ENCODE data around the gene ACACB.

The ACACB gene

GRCh38 chr12:109219938-109220337 lies 103.6 kb downstream of the ACACB start:
- no peak for DNase-seq (ENCODE audit: low read depth)

- DNase-seq (ENCODE audit: low read depth): no peak
Measured at GRCh38 chr12:109221277-109221931, 105.0 kb downstream of the ACACB start.

DNA sequence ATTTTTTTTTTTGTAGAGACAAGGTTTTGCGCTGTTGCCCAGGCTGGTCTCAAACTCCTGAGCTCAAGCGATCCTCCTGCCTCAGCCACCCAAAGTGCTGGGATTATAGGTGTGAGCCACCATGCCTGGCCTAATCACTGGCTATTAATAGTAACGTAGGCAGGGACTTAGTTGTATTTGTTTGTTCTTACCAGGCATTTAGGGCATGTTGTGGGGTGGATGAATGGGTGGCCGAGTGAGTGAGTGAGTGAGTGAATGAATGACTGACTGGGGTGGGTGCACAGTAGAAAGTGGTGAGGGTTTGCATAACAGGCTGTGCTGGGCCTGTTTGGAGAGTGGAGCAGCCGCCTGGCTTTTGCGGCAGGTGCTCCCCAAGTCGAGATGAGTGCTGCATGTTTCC lies 105.7 kb downstream of the ACACB start:
- DNase-seq (ENCODE audit: low read depth): no peak

DNA sequence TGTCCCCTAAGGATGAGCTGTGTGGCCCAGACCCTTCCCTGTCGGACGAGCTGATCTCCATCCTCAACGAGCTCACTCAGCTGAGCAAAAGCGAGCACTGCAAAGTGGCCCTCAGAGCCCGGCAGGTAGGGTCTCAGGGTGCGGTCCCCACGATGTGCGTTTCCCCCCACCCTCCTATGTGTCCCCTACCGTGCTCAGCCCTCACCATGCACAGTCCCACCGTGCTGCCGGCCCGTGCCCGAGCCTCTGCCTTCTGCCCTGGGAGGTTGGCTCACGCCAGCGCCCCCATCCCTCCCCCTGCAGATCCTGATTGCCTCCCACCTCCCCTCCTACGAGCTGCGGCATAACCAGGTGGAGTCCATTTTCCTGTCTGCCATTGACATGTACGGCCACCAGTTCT lies 106.1 kb downstream of the ACACB start:
- DNase-seq (ENCODE audit: low read depth): no peak

- no peak for DNase-seq (ENCODE audit: low read depth)
Measured at GRCh38 chr12:109223211-109223610, 106.8 kb downstream of the ACACB start.

GRCh38 chr12:109223868-109224267 lies 107.5 kb downstream of the ACACB start:
- no peak for DNase-seq (ENCODE audit: low read depth)

- DNase-seq (ENCODE audit: low read depth): no peak
Measured at GRCh38 chr12:109228664-109229063, 112.3 kb downstream of the ACACB start.

DNA sequence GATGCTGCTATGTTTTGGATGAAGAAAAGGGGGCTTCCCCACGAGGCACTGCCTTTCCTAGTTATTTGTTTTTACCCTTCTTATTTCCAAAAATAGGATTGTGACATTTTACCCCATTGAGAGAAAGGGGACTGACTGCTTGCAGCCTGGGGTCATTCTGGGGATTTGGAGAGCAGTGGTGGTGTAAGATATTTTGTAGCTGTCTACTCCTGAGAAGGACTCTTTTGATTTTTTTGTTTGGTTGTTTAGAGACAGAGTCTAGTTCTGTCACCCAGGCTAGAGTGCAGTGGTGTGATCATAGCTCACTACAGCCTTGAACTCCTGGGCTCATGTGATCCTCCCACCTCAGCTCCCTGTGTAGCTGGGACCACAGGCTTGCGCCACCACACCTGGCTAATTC lies 113.8 kb downstream of the ACACB start:
- no peak for DNase-seq (ENCODE audit: low read depth)

DNA sequence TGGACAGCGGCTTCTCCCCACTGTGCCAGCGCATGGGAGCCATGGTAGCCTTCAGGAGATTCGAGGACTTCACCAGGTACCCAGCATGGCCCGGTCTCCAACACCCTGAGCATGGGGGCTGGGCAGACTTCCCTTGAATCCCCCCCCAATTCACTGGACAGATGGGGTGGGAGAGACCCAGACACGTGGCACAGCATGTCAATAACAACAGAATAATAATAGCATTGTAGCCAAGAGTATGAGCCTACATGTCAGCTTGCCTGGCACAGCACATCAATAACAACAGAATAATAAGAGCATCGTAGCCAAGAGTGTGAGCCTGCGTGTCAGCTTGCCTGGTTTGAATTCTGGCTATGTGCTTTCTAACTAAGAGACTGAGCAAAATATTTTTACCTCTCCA lies 116.3 kb downstream of the ACACB start:
- DNase-seq (ENCODE audit: low read depth): no peak

- no peak for DNase-seq (ENCODE audit: low read depth)
Measured at GRCh38 chr12:109234012-109234411, 117.6 kb downstream of the ACACB start.

- no peak for DNase-seq (ENCODE audit: low read depth)
Measured at GRCh38 chr12:109236257-109236656, 119.9 kb downstream of the ACACB start.

DNA sequence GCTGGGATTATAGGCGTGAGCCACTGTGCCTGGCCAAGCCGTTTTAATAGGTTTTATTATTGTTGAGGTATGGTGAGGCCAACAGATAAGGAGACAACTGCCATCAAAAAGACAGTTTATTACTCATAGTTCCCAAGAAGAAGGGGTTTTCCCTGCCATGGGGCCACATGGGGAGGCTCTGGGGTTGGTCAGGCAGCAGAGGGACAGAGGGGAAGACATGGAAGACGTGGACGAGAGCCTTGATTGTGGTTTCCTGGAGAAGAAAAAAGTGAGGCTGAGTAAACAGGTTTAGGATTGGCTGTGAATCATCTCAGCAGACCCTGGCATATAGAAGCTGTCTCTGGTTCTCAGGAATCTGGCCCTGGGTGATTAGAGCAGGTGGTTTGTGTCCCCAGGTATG lies 122.8 kb downstream of the ACACB start:
- DNase-seq (ENCODE audit: low read depth): no peak

- no peak for DNase-seq (ENCODE audit: low read depth)
Measured at GRCh38 chr12:109239691-109240090, 123.3 kb downstream of the ACACB start.

DNA sequence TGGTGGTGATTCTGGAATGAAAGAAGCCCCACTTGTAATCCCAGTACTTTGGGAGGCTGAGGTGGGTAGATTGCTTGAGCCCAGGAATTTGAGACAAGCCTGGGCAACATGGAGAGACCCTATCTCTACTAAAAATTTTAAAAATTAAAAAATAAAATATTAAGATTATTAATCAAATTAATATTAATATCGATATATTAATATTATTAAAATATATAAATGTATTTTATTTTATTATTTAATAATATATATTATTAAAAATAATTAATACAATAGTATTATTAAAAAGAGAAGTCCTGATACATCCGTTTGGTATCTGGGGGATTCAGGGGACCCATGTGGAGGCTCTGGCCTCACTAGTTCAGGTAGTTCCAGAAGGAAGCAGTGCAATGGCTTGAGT lies 124.0 kb downstream of the ACACB start:
- no peak for DNase-seq (ENCODE audit: low read depth)

- DNase-seq (ENCODE audit: low read depth): no peak
Measured at GRCh38 chr12:109241936-109242335, 125.5 kb downstream of the ACACB start.

DNA sequence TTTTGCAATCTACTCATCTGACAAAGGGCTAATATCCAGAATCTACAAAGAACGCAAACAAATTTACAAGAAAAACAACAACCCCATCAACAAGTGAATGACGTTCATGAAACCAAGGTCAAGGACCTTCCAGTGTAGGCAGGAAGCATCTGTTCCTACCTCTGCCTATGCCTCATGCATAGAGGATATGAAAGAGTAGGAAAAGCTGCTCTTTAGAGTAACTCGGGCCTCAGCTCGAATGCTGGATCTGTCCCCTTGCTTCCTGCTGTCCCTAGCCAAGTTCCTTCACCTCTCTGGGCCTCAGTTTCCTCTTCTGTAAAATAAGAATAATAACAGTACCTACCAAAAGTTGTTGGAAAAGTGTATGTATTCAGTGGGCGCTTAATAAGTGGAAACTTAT lies 127.7 kb downstream of the ACACB start:
- DNase-seq (ENCODE audit: low read depth): no peak

- DNase-seq (ENCODE audit: low read depth): no peak
Measured at GRCh38 chr12:109246221-109246620, 129.8 kb downstream of the ACACB start.

DNA sequence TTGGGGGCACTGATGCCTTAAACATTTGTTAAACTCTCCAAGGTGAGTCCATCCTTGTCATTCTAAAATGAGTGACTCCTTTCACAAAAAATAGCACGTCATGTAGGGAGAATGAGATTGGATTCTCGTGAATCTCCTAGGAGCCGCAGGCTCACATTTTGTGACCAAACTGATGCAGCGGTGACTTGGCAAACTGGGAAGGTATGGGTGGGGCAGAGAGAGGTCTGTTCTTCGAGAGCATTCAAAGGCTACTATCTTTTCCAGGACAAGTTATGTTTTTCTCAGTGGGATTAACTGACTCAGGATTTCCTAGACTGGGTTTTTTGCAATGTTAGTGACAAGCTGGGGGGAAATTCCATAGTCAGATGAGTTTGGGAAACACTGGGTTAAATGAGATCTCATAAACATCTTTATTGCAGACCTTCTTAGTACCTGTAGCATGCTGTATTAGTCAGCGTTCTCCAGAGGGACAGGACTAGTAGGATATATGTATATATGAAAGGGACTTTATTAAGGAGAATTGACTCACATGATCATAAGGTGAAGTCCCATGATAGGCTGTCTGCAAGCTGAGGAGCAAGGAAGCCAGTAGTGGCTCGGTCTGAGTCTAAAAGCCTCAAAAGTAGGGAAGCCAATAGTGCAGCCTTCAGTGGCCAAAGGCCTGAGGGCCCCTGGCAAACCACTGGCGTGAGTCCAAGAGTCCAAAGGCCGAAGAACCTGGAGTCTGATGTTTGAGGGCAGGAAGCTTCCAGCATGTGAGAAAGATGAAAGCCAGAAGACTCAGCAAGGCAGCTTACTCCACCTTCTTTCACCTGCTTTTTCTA lies 131.7 kb downstream of the ACACB start:
- no peak for DNase-seq (ENCODE audit: low read depth)

DNA sequence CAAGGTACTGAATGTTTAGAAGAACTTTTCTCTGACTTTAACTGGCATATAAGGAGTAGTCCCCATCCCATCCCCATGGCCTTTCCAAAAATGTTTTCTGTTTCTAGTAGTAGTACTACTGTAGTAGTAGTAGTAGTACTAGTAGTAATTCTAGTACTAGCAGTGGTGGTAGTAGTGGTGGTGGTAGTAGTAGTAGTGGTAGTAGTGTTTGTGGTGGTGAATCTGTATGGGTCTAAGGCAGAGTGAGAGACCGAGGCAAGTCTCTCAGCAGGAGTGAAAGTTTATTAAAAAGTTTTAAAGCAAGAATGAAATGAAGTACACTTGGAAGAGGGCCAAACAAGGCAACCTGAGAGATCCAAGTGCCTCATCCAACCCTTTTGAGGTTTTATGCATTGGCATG lies 134.1 kb downstream of the ACACB start:
- no peak for DNase-seq (ENCODE audit: low read depth)

GRCh38 chr12:109252799-109253198 lies 136.4 kb downstream of the ACACB start:
- no peak for DNase-seq (ENCODE audit: low read depth)

DNA sequence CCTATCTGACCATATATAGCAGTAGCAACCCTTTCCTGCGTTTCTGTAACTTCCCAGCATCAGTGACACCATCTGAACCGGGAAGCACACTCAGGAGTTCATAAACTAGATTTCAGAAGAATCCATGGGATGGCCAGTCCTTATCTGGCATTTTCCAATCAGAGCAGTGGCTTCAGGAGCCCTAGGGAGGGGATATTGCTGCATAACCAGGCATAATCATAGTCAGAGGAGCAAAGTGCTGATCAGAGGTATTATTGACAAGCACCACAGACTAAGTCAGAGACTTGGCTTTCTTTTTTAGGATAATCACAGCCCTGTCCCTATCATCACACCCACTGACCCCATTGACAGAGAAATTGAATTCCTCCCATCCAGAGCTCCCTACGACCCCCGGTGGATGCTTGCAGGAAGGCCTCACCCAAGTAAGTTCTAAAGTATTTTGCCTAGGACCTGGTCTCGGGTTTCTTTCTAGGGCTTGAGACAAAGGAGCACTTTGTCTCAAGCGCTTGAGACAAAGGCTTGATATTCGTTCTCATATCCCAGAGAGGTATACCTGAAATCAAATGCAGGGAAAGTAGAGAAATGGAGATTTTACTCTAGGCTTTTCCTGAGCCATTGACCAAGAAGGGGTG lies 137.6 kb downstream of the ACACB start:
- no peak for DNase-seq (ENCODE audit: low read depth)

DNA sequence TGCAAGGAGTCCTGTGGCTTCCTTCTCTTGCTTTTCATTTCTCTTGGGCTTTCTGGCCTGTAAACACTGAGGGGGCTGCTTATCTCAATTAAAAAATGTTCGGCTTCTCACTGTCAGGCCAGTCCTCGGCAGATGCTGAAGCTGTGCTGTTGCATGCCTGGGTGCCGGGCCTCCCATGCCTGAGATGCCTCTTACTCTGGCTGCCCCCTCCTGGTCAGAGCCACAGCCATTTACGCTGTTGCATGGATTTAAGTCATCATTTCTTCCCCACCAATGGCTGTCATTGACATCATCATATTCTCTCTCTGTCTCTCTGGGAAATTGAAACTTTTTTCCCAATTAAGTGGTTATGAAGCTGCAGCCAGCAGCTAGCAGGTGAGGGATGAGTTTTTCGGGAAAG lies 139.0 kb downstream of the ACACB start:
- no peak for DNase-seq (ENCODE audit: low read depth)

DNA sequence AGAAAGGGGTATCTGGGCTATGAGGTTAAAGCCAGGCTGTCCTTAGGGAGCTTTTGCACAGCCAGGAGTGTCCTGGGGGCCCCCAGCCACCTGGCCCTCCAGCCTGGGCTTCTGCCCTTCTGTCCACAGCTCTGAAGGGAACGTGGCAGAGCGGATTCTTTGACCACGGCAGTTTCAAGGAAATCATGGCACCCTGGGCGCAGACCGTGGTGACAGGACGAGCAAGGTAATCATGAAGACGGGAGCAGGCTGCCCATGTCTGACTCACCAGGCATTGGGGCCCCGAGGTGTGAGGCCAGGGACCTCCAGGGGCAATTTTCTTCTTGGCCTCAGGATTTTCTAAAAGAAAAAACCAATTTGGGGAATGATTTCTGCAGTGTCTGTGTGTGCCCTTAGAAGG lies 139.6 kb downstream of the ACACB start:
- no peak for DNase-seq (ENCODE audit: low read depth)
